ENCODE measurements around the gene FKRP.

Gene FKRP

GRCh38 chr19:46737761-46738171, 8.1 kb upstream of the FKRP start:
- H3K4me1 ChIP-seq: no peaks in the 10 kb centered on the region

GRCh38 chr19:46739290-46739771, 6.5 kb upstream of the FKRP start:
- Histone ChIP-seq H3K4me2 (ENCODE audit: low read length) (no peak overlapping the region), H3K9ac (no peak overlapping the region), H3K4me3 (ENCODE audit: low read depth, low read length) (no peak overlapping the region), H2AFZ (no peak overlapping the region), H3K36me3 (ENCODE audit: control insufficient read depth, insufficient read depth, low read length) (no peaks in the 10 kb centered on the region), H3K79me2 (peaks cover 21% of the 10 kb centered on the region), H3K27me3 (ENCODE audit: control insufficient read depth, insufficient read depth, low read length) (no peaks in the 10 kb centered on the region), H3K27ac (no peak overlapping the region), H3K4me1 (no peaks in the 10 kb centered on the region), H3K9me3 (ENCODE audit: control insufficient read depth, low read length) (no peaks in the 10 kb centered on the region)
- no peak for TF ChIP-seq CTCF (IDR thresholded peaks at IDR 0.05)

More at GRCh38 chr19:46737761-46738171, 8.1 kb upstream of the FKRP start:
- Histone ChIP-seq H3K27ac (no peak overlapping the region), H3K36me3 (ENCODE audit: control insufficient read depth, insufficient read depth, low read length) (no peaks in the 10 kb centered on the region), H3K9me3 (ENCODE audit: control insufficient read depth, low read length) (no peaks in the 10 kb centered on the region), H2AFZ (no peak overlapping the region), H3K9ac (no peak overlapping the region), H3K4me3 (ENCODE audit: low read depth, low read length) (no peak overlapping the region), H3K79me2 (peaks cover 15% of the 10 kb centered on the region), H3K4me2 (ENCODE audit: low read length) (no peak overlapping the region), H3K27me3 (ENCODE audit: control insufficient read depth, insufficient read depth, low read length) (no peaks in the 10 kb centered on the region)
- no peak for TF ChIP-seq CTCF (IDR thresholded peaks at IDR 0.05)

- Histone ChIP-seq H3K79me2 (peaks cover 33% of the 10 kb centered on the region), H3K36me3 (ENCODE audit: control insufficient read depth, insufficient read depth, low read length) (no peaks in the 10 kb centered on the region), H3K9ac (no peak overlapping the region), H3K27me3 (ENCODE audit: control insufficient read depth, insufficient read depth, low read length) (no peaks in the 10 kb centered on the region), H3K9me3 (ENCODE audit: control insufficient read depth, low read length) (no peaks in the 10 kb centered on the region), H3K4me2 (ENCODE audit: low read length) (no peak overlapping the region), H2AFZ (no peak overlapping the region), H3K4me3 (ENCODE audit: low read depth, low read length) (no peak overlapping the region), H3K4me1 (no peaks in the 10 kb centered on the region), H3K27ac (no peak overlapping the region)
- no peak for TF ChIP-seq CTCF (IDR thresholded peaks at IDR 0.05)
These were observed 4.4 kb upstream of the FKRP start for GRCh38 chr19:46741447-46741846.

GRCh38 chr19:46742926-46743480, 2.9 kb upstream of the FKRP start:
- TF ChIP-seq CTCF (IDR thresholded peaks at IDR 0.05): no peak
- Histone ChIP-seq H3K4me3 (ENCODE audit: low read depth, low read length) (no peak overlapping the region), H2AFZ (no peak overlapping the region), H3K9me3 (ENCODE audit: control insufficient read depth, low read length) (no peaks in the 10 kb centered on the region), H3K9ac (no peak overlapping the region), H3K79me2 (peaks cover 33% of the 10 kb centered on the region), H3K4me1 (no peaks in the 10 kb centered on the region), H3K36me3 (ENCODE audit: control insufficient read depth, insufficient read depth, low read length) (no peaks in the 10 kb centered on the region), H3K4me2 (ENCODE audit: low read length) (no peak overlapping the region), H3K27me3 (ENCODE audit: control insufficient read depth, insufficient read depth, low read length) (no peaks in the 10 kb centered on the region), H3K27ac (no peak overlapping the region)
